ENCODE data around the gene THEMIS. TPM values are rescaled to one million over a fixed set of nuclear protein-coding genes. Genes with fewer than 3 reads are reported as not detected.
"Not testable (repeated sequence)": the region's sequence is repeated elsewhere in the genome, so short reads cannot be mapped to it uniquely, and the experiment has no call there.

Gene THEMIS
- polyA plus RNA-seq, 1 experiment = not detected

- Histone ChIP-seq H3K4me3 (ENCODE audit: low read depth, low read length) (no peak overlapping the region), H3K9me3 (ENCODE audit: control insufficient read depth, insufficient read depth, low read length) (peaks cover 8% of the 10 kb centered on the region), H3K27me3 (ENCODE audit: control insufficient read depth, insufficient read depth, low read length) (no peaks in the 10 kb centered on the region), H3K27ac (ENCODE audit: low read depth, low read length) (no peak overlapping the region)
- ChIA-PET POLR2A (no interaction called here), CTCF (no interaction called here)
- no peak for DNase-seq (ENCODE audit: low read depth, low spot score)
- TF ChIP-seq CTCF (IDR thresholded peaks at IDR 0.05; ENCODE audit: low read depth, low read length) = no peak
These were observed 33.3 kb upstream of the THEMIS start for GRCh38 chr6:127933852-127934840.

- H3K9me3 ChIP-seq (ENCODE audit: control insufficient read depth, insufficient read depth, low read length) = peaks cover 8% of the 10 kb centered on the region
- DNase-seq (ENCODE audit: low read depth, low spot score) = no peak
- no peak for TF ChIP-seq CTCF (IDR thresholded peaks at IDR 0.05; ENCODE audit: low read depth, low read length)
- ChIA-PET CTCF (no interaction called here), POLR2A (no interaction called here)
- H3K27me3 ChIP-seq (ENCODE audit: control insufficient read depth, insufficient read depth, low read length) = no peaks in the 10 kb centered on the region
- H3K27ac ChIP-seq (ENCODE audit: low read depth, low read length) = no peak overlapping the region
- no peak overlapping the region for H3K4me3 ChIP-seq (ENCODE audit: low read depth, low read length)
These were observed 32.3 kb upstream of the THEMIS start for GRCh38 chr6:127933137-127933536.

GRCh38 chr6:127932708-127933107, 31.9 kb upstream of the THEMIS start:
- CTCF ChIA-PET = no interaction called here
- Histone ChIP-seq H3K4me3 (ENCODE audit: low read depth, low read length) (no peak overlapping the region), H3K27ac (ENCODE audit: low read depth, low read length) (no peak overlapping the region), H3K9me3 (ENCODE audit: control insufficient read depth, insufficient read depth, low read length) (peaks cover 8% of the 10 kb centered on the region), H3K27me3 (ENCODE audit: control insufficient read depth, insufficient read depth, low read length) (no peaks in the 10 kb centered on the region)
- no peak for TF ChIP-seq CTCF (IDR thresholded peaks at IDR 0.05; ENCODE audit: low read depth, low read length)
- POLR2A ChIA-PET = no interaction called here
- DNase-seq (ENCODE audit: low read depth, low spot score) = no peak

- H3K27me3 ChIP-seq (ENCODE audit: control insufficient read depth, insufficient read depth, low read length); H3K4me3 ChIP-seq (ENCODE audit: low read depth, low read length); H3K27ac ChIP-seq (ENCODE audit: low read depth, low read length); CTCF ChIA-PET; POLR2A ChIA-PET; DNase-seq (ENCODE audit: low read depth, low spot score); H3K9me3 ChIP-seq (ENCODE audit: control insufficient read depth, insufficient read depth, low read length): not testable (repeated sequence)
These were observed 25.6 kb upstream of the THEMIS start for GRCh38 chr6:127926441-127926840.

GRCh38 chr6:127924440-127924839, 23.6 kb upstream of the THEMIS start:
- ChIA-PET CTCF (no interaction called here), POLR2A (no interaction called here)
- no peak for DNase-seq (ENCODE audit: low read depth, low spot score)
- Histone ChIP-seq H3K27me3 (ENCODE audit: control insufficient read depth, insufficient read depth, low read length) (peaks cover 6% of the 10 kb centered on the region), H3K27ac (ENCODE audit: low read depth, low read length) (no peak overlapping the region), H3K9me3 (ENCODE audit: control insufficient read depth, insufficient read depth, low read length) (peaks cover 4% of the 10 kb centered on the region), H3K4me3 (ENCODE audit: low read depth, low read length) (no peak overlapping the region)
- no peak for TF ChIP-seq CTCF (IDR thresholded peaks at IDR 0.05; ENCODE audit: low read depth, low read length)

Measured in AG04450 (cell line).